IMR-90 (cell line): Measurements from ENCODE around the gene PRELID3B. TPM values are rescaled to one million over a fixed set of nuclear protein-coding genes. Genes with fewer than 3 reads are reported as not detected.

ENCODE experiments used
- ATAC-seq: fragments of 200-7000 bp; cut with Tn5 transposase; 2 replicates; pipeline ENCODE4 v1.9.1; 2020; ENCODE audit warnings: low read depth, mild to moderate bottlenecking, moderate library complexity
- BruUV-seq: library from RNA; stranded (reverse); fragments of 400-500 nt; replicated peaks from 2 replicates; lab custom pipeline; 2021; lab: Mats Ljungman, UMichigan
- CTCF ChIA-PET: fragments of 300-600 bp; formaldehyde crosslinking; extraction: SDS; loops from one replicate; lab custom pipeline; 2021; ENCODE audit warnings: antibody characterized with exemption; lab: Yijun Ruan, JAX
- POLR2A ChIA-PET: fragments of 300-600 bp; sonication (Branson Sonifier 250); formaldehyde crosslinking; loops from one replicate; lab custom pipeline; 2022; ENCODE audit warnings: antibody characterized with exemption; ENCODE audit not compliant: unreplicated experiment; lab: Charles Lee
- DNase-seq: peaks from one replicate; pipeline ENCODE4 v3.0.0; 2013
- H2AFZ ChIP-seq: replicated peaks from 2 replicates; pipeline ENCODE3; 2013; ENCODE audit warnings: low read length, mild to moderate bottlenecking; ENCODE audit not compliant: poor library complexity
- H2AK5ac ChIP-seq: 2 replicates; pipeline ENCODE4 v1.6.1; 2013; ENCODE audit warnings: low read depth, low read length, inconsistent platforms
- H2AK9ac ChIP-seq: replicated peaks from 2 replicates; pipeline ENCODE3; 2013; ENCODE audit warnings: mild to moderate bottlenecking, low read depth, low read length, moderate library complexity; ENCODE audit not compliant: poor library complexity
- H2BK120ac ChIP-seq: 2 replicates; pipeline ENCODE4 v1.6.1; 2013; ENCODE audit warnings: low read depth, low read length, inconsistent platforms
- H2BK15ac ChIP-seq: 3 replicates; pipeline ENCODE4 v1.6.1; 2013; ENCODE audit warnings: low read depth, low read length, inconsistent platforms
- H2BK20ac ChIP-seq: 2 replicates; pipeline ENCODE4 v1.6.1; 2013; ENCODE audit warnings: low read depth, mild to moderate bottlenecking, inconsistent platforms, low read length, moderate library complexity
- H2BK5ac ChIP-seq: 2 replicates; pipeline ENCODE4 v1.6.1; 2013; ENCODE audit warnings: mild to moderate bottlenecking, low read depth, low read length, inconsistent platforms; ENCODE audit not compliant: poor library complexity, severe bottlenecking
- H3K14ac ChIP-seq: replicated peaks from 2 replicates; pipeline ENCODE4 v1.6.1; 2013; ENCODE audit warnings: low read depth, low read length, inconsistent platforms
- H3K18ac ChIP-seq: 2 replicates; pipeline ENCODE4 v1.6.1; 2013; ENCODE audit warnings: low read depth, low read length, control low read depth
- H3K23ac ChIP-seq: 2 replicates; pipeline ENCODE4 v1.6.1; 2013; ENCODE audit warnings: low read depth, low read length, inconsistent platforms
- H3K27ac ChIP-seq: 2 replicates; pipeline ENCODE4 v1.5.1; 2013; ENCODE audit warnings: mild to moderate bottlenecking, control low read depth, low read length; ENCODE audit not compliant: insufficient read depth
- H3K27me3 ChIP-seq: 2 replicates; pipeline ENCODE4 v1.6.1; 2013; ENCODE audit warnings: low read length; ENCODE audit not compliant: control insufficient read depth, insufficient read depth
- H3K36me3 ChIP-seq: 2 replicates; pipeline ENCODE4 v1.6.1; 2013; ENCODE audit warnings: low read length, mixed read lengths; ENCODE audit not compliant: control insufficient read depth, insufficient read depth
- H3K4ac ChIP-seq: 2 replicates; pipeline ENCODE4 v1.6.1; 2013; ENCODE audit warnings: low read depth, low read length, inconsistent platforms
- H3K4me1 ChIP-seq: 2 replicates; pipeline ENCODE4 v1.6.1; 2013; ENCODE audit warnings: low read length, mixed read lengths; ENCODE audit not compliant: control insufficient read depth, insufficient read depth
- H3K4me2 ChIP-seq: 2 replicates; pipeline ENCODE4 v1.6.1; 2013; ENCODE audit warnings: low read depth, mild to moderate bottlenecking, control low read depth, low read length, moderate library complexity
- H3K4me3 ChIP-seq: 2 replicates; pipeline ENCODE4 v1.5.1; 2013; ENCODE audit warnings: low read depth, mild to moderate bottlenecking, control low read depth, low read length, moderate library complexity; ENCODE audit not compliant: insufficient read depth
- H3K56ac ChIP-seq: 2 replicates; pipeline ENCODE4 v1.6.1; 2013; ENCODE audit warnings: low read length, inconsistent platforms; ENCODE audit not compliant: insufficient read depth; ENCODE audit errors: extremely low read depth
- H3K79me1 ChIP-seq, 2 experiments: 2 replicates each; pipeline ENCODE4 v1.6.1; 2013; ENCODE audit warnings: low read length in 2 of 2, inconsistent platforms in 1 of 2, low read depth in 1 of 2
- H3K9ac ChIP-seq: 2 replicates; pipeline ENCODE4 v1.6.1; 2013; ENCODE audit warnings: low read depth, low read length, control low read depth
- H3K9me1 ChIP-seq: 2 replicates; pipeline ENCODE4 v1.6.1; 2013; ENCODE audit warnings: low read length, inconsistent platforms; ENCODE audit not compliant: insufficient read depth
- H3K9me3 ChIP-seq: 2 replicates; pipeline ENCODE4 v1.6.1; 2013; ENCODE audit warnings: low read length; ENCODE audit not compliant: control insufficient read depth, insufficient read depth
- H4K20me1 ChIP-seq: 2 replicates; pipeline ENCODE4 v1.6.1; 2013; ENCODE audit warnings: low read length, inconsistent platforms; ENCODE audit not compliant: insufficient read depth
- H4K5ac ChIP-seq: 2 replicates; pipeline ENCODE4 v1.6.1; 2013; ENCODE audit warnings: mild to moderate bottlenecking, low read depth, low read length, control low read depth
- H4K8ac ChIP-seq, 2 experiments: 2 replicates each; pipeline ENCODE4 v1.6.1; 2013; ENCODE audit warnings: low read depth in 2 of 2, low read length in 2 of 2, control low read depth in 1 of 2, inconsistent platforms in 1 of 2
- H4K91ac ChIP-seq: 2 replicates; pipeline ENCODE4 v1.6.1; 2013; ENCODE audit warnings: low read depth, low read length, inconsistent platforms; ENCODE audit not compliant: insufficient read depth
- CHD1 ChIP-seq: IDR thresholded peaks from 2 replicates; pipeline ENCODE4 v1.6.1; 2012; ENCODE audit warnings: low read depth, low read length, improper control_type of control experiment
- CTCF ChIP-seq: conservative IDR thresholded peaks from 2 replicates; pipeline ENCODE4 v1.5.1; 2012; ENCODE audit warnings: mild to moderate bottlenecking, low read depth, low read length, improper control_type of control experiment
- ELK1 ChIP-seq: fragments of 150-350 bp; IDR thresholded peaks from 2 replicates; pipeline ENCODE4 v1.6.1; 2016; ENCODE audit warnings: low read depth, mild to moderate bottlenecking, low read length, moderate library complexity, borderline replicate concordance
- POLR2A ChIP-seq: IDR thresholded peaks from 2 replicates; pipeline ENCODE4 v1.6.1; 2012; ENCODE audit warnings: mild to moderate bottlenecking, low read depth, low read length
- RFX5 ChIP-seq: IDR thresholded peaks from 2 replicates; pipeline ENCODE4 v1.8.0; 2012; ENCODE audit warnings: low read depth, mild to moderate bottlenecking, low read length, moderate library complexity
- USF2 ChIP-seq: fragments of 150-350 bp; IDR thresholded peaks from 2 replicates; pipeline ENCODE4 v1.6.1; 2017; ENCODE audit warnings: mild to moderate bottlenecking, antibody characterized with exemption, low read length, low read depth
- WGBS, 2 experiments: methylation state at CpG; one replicate each; pipeline versions ENCODE4 v1.1.5 to v1.1.7; 2013; ENCODE audit warnings: missing lambda C conversion rate in 2 of 2; ENCODE audit not compliant: insufficient read length in 1 of 2; ENCODE audit errors: extremely low coverage in 2 of 2; 5-methylcytosine and 5-hydroxymethylcytosine counted together
- dilution Hi-C: fragments of 300-500 bp; cut with HindIII; formaldehyde crosslinking; loops from one replicate; pipeline ENCODE4 v1.14.3; 2018; ENCODE audit warnings: low sequenced_read_pairs; ENCODE audit not compliant: unreplicated experiment
- in situ Hi-C: fragments of 300-500 bp; cut with MboI; formaldehyde crosslinking; loops from 3 replicates; pipeline ENCODE4 v1.14.3; 2019; ENCODE audit warnings: low sequenced_read_pairs, inconsistent platforms, mixed read lengths
- intact Hi-C: fragments of 100-400 bp; cut with micrococcal nuclease; formaldehyde crosslinking; loops from 2 replicates; pipeline ENCODE4 v1.10.0; 2022
- polyA plus RNA-seq, 3 experiments: library from polyadenylated mRNA; depleted of rRNA; stranded (reverse); fragments of >200 nt; gene quantifications; 2 replicates each; pipeline ENCODE4 v1.2.3, GENCODE V29; 2012; ENCODE audit warnings: low replicate concordance in 1 of 3
- total RNA-seq: library from RNA; depleted of rRNA; stranded (reverse); fragments of >200 nt; gene quantifications from 2 replicates; pipeline ENCODE4 v1.2.3, GENCODE V29; 2012

Gene PRELID3B
- total and polyA plus RNA-seq, 2 of the 4 experiments (the other 2 are of a cell fraction): 24.8 to 41.9 TPM

GRCh38 chr20:59050437-59050836, 7.9 kb upstream of the PRELID3B start:
- in situ Hi-C loops (no loop called here), dilution Hi-C loops (no loop called here)
- POLR2A ChIA-PET: no interaction called here

More at GRCh38 chr20:59050437-59050836, 7.9 kb upstream of the PRELID3B start:
- H2BK120ac ChIP-seq: no peak overlapping the region
- no peak overlapping the region for H2BK20ac ChIP-seq
- CTCF ChIA-PET: no interaction called here
- no peak overlapping the region for H2BK5ac ChIP-seq
- no peak overlapping the region for H4K5ac ChIP-seq
- no peaks in the 10 kb centered on the region for H3K79me1 ChIP-seq
- H3K9me3 ChIP-seq: no peaks in the 10 kb centered on the region
- no peak overlapping the region for H3K27ac ChIP-seq
- no peaks in the 10 kb centered on the region for H4K20me1 ChIP-seq
- H3K18ac ChIP-seq: no peak overlapping the region
- BruUV-seq: no TSS peak
- H3K27me3 ChIP-seq: peaks cover 27% of the 10 kb centered on the region
- H3K4me1 ChIP-seq: no peaks in the 10 kb centered on the region
- H3K4me3 ChIP-seq: no peak overlapping the region
- no peak overlapping the region for H4K91ac ChIP-seq
- DNase-seq (no peak), ATAC-seq (no peak)
- no peak overlapping the region for H3K23ac ChIP-seq
- no peak overlapping the region for H2BK15ac ChIP-seq
- H3K9ac ChIP-seq: no peak overlapping the region
- no CpG with 5 or more reads among the region's 1 CpG for WGBS, 2 experiments
- no peaks in the 10 kb centered on the region for H3K36me3 ChIP-seq
- no peak overlapping the region for H4K8ac ChIP-seq
- no peak overlapping the region for H2AK9ac ChIP-seq
- TF ChIP-seq CHD1: no peak
- no peak for TF ChIP-seq USF2
- no peak for TF ChIP-seq POLR2A
- no peak for TF ChIP-seq ELK1
- TF ChIP-seq CTCF: no peak
- no peak for TF ChIP-seq RFX5
- no peak overlapping the region for H3K4ac ChIP-seq
- no peak overlapping the region for H3K4me2 ChIP-seq
- H3K14ac ChIP-seq: no peak overlapping the region
- H2AFZ ChIP-seq: no peak overlapping the region
- H3K9me1 ChIP-seq: 0 out of 2 replicates have a peak, but pooled peaks cover 5% of the 10 kb centered on the region
- intact Hi-C loops: no loop called here
- H2AK5ac ChIP-seq: no peak overlapping the region
- H3K56ac ChIP-seq: no peak overlapping the region
